ENCODE data around the gene ATP8B2.
"Not testable (repeated sequence)": the region's sequence is repeated elsewhere in the genome, so short reads cannot be mapped to it uniquely, and the experiment has no call there.

The ATP8B2 gene

GRCh38 chr1:154324669-154325582, at the start of gene ATP8B2:
Gene ATP8B2, plus strand, starts transcription at chr1:154325525. Its CDS starts 2,617 bp downstream, at chr1:154328142.
- DNase-seq = peak; percentile 87

GRCh38 chr1:154276797-154277196, 48.5 kb upstream of the ATP8B2 start:
- peak; percentile 51 for DNase-seq

GRCh38 chr1:154287591-154287990, 37.7 kb upstream of the ATP8B2 start:
- DNase-seq = not testable (repeated sequence)

GRCh38 chr1:154288661-154289060, 36.7 kb upstream of the ATP8B2 start:
- DNase-seq = no peak

- DNase-seq = no peak
These were observed 34.4 kb upstream of the ATP8B2 start for GRCh38 chr1:154290921-154291320.

GRCh38 chr1:154295408-154296235, 29.7 kb upstream of the ATP8B2 start:
- DNase-seq = no peak

- DNase-seq = no peak
These were observed 23.7 kb upstream of the ATP8B2 start for GRCh38 chr1:154301582-154301981.

- DNase-seq = no peak
These were observed 20.5 kb upstream of the ATP8B2 start for GRCh38 chr1:154304664-154305337.

GRCh38 chr1:154306151-154306550, 19.2 kb upstream of the ATP8B2 start:
- DNase-seq = no peak

GRCh38 chr1:154307670-154308270, 17.6 kb upstream of the ATP8B2 start:
- not testable (repeated sequence) for DNase-seq

- DNase-seq = not testable (repeated sequence)
These were observed 16.2 kb upstream of the ATP8B2 start for GRCh38 chr1:154309136-154309535.

GRCh38 chr1:154312229-154313065, 12.9 kb upstream of the ATP8B2 start:
- DNase-seq = not testable (repeated sequence)

- no peak for DNase-seq
These were observed 12.3 kb upstream of the ATP8B2 start for GRCh38 chr1:154313066-154313356.

GRCh38 chr1:154314226-154314625, 11.1 kb upstream of the ATP8B2 start:
- DNase-seq = not testable (repeated sequence)

GRCh38 chr1:154316704-154317103, 8.6 kb upstream of the ATP8B2 start:
- no peak for DNase-seq

GRCh38 chr1:154318386-154318785, 6.9 kb upstream of the ATP8B2 start:
- no peak for DNase-seq

GRCh38 chr1:154320882-154321608, 4.3 kb upstream of the ATP8B2 start, which contains the start of gene AQP10:
Gene AQP10, plus strand, starts transcription at chr1:154321093. Its CDS starts 63 bp downstream, at chr1:154321156.
- DNase-seq = no peak

GRCh38 chr1:154321609-154321934, 3.8 kb upstream of the ATP8B2 start:
- not testable (repeated sequence) for DNase-seq

GRCh38 chr1:154323493-154323892, 1.8 kb upstream of the ATP8B2 start:
- no peak for DNase-seq

- no peak for DNase-seq
These were observed 1.1 kb upstream of the ATP8B2 start for GRCh38 chr1:154324241-154324640.

Measured in CD4-positive, alpha-beta T cell treated with Interleukin-17A for 4 hours (primary cell).